22Rv1 (cell line): Measurements from ENCODE around the gene WDFY3.

Source experiments
- CTCF ChIP-seq: fragments of 450-650 bp; IDR thresholded peaks from 2 replicates; pipeline ENCODE4 v1.5.1; 2017; ENCODE audit warnings: mild to moderate bottlenecking
- ZFX ChIP-seq: fragments of 450-650 bp; IDR thresholded peaks from 2 replicates; pipeline ENCODE4 v1.6.1; 2017; ENCODE audit warnings: antibody characterized with exemption, borderline replicate concordance

GRCh38 chr4:84639145-84639544, 327.3 kb downstream of the WDFY3 start:
- TF ChIP-seq CTCF = no peak
- no peak for TF ChIP-seq ZFX
